Activated naive CD8-positive, alpha-beta T cell (primary cell): Measurements from ENCODE around the gene DEAF1.
"Not testable (repeated sequence)": the region's sequence is repeated elsewhere in the genome, so short reads cannot be mapped to it uniquely, and the experiment has no call there.

ENCODE experiments used
- H3K27ac Mint-ChIP-seq: one replicate; pipeline ENCODE4 v1.8.0; 2021; ENCODE audit warnings: mixed read lengths
- H3K27me3 Mint-ChIP-seq: one replicate; pipeline ENCODE4 v1.8.0; 2021; ENCODE audit warnings: mixed read lengths
- H3K36me3 Mint-ChIP-seq: one replicate; pipeline ENCODE4 v1.8.0; 2021; ENCODE audit warnings: mixed read lengths
- H3K4me1 Mint-ChIP-seq: one replicate; pipeline ENCODE4 v1.8.0; 2021; ENCODE audit warnings: low read depth, mixed read lengths
- H3K4me3 Mint-ChIP-seq: one replicate; pipeline ENCODE4 v1.8.0; 2021; ENCODE audit warnings: mild to moderate bottlenecking, mixed read lengths
- H3K9me3 Mint-ChIP-seq: one replicate; pipeline ENCODE4 v1.8.0; 2021; ENCODE audit warnings: low read depth, mixed read lengths

The DEAF1 gene

GRCh38 chr11:697811-698311 lies 2.8 kb upstream of the DEAF1 start:
- peak overlapping the region; percentile 89 for H3K4me3 Mint-ChIP-seq
- H3K27ac Mint-ChIP-seq, result peak overlapping the region; percentile 73
- H3K27me3 Mint-ChIP-seq, result no peaks in the 10 kb centered on the region
- peaks cover 2% of the 10 kb centered on the region for H3K36me3 Mint-ChIP-seq
- no peaks in the 10 kb centered on the region for H3K9me3 Mint-ChIP-seq
- peaks cover 30% of the 10 kb centered on the region for H3K4me1 Mint-ChIP-seq

- Mint-ChIP-seq H3K27ac (peak overlapping the region; percentile 73), H3K27me3 (no peaks in the 10 kb centered on the region), H3K36me3 (peaks cover 2% of the 10 kb centered on the region), H3K9me3 (no peaks in the 10 kb centered on the region), H3K4me3 (peak overlapping the region; percentile 89), H3K4me1 (peaks cover 36% of the 10 kb centered on the region)
Measured at GRCh38 chr11:696955-697491, 2.0 kb upstream of the DEAF1 start.

GRCh38 chr11:695538-696248 lies 671 bp upstream of the DEAF1 start, which contains the start of gene TMEM80:
Gene TMEM80, plus strand, starts transcription at chr11:695816. Its CDS starts 12 bp downstream, at chr11:695828.
- no peaks in the 10 kb centered on the region for H3K27me3 Mint-ChIP-seq
- no peaks in the 10 kb centered on the region for H3K9me3 Mint-ChIP-seq
- H3K27ac Mint-ChIP-seq, result peak within 1 kb of the TSS; percentile 92
- H3K4me3 Mint-ChIP-seq, result peak within 1 kb of the TSS; percentile 89
- H3K36me3 Mint-ChIP-seq, result peaks cover 3% of the 10 kb centered on the region
- H3K4me1 Mint-ChIP-seq, result peaks cover 49% of the 10 kb centered on the region

DNA sequence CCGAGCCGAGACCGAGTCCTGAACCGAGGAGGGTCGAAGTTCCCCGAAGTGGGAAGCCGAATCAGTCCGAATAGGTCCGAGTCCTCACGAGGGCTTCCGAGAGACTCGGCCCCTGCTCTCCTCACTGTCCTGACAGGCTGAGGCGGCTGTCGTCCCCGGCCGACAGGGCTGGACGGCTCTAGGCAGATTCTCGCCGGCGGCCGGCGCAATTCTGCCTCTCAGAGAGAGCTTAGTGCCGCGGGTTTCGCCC lies 191 bp upstream of the DEAF1 start:
- peak overlapping the region; percentile 92 for H3K27ac Mint-ChIP-seq
- peaks cover 52% of the 10 kb centered on the region for H3K4me1 Mint-ChIP-seq
- H3K36me3 Mint-ChIP-seq, result peaks cover 2% of the 10 kb centered on the region

GRCh38 chr11:693887-694562 lies 997 bp downstream of the DEAF1 start:
- Mint-ChIP-seq H3K4me1 (peaks cover 54% of the 10 kb centered on the region), H3K9me3 (no peaks in the 10 kb centered on the region), H3K36me3 (peaks cover 2% of the 10 kb centered on the region), H3K4me3 (peak overlapping the region; percentile 86), H3K27me3 (no peaks in the 10 kb centered on the region), H3K27ac (peak overlapping the region; percentile 86)

More for the DNA sequence above, 191 bp upstream of the DEAF1 start:
- Mint-ChIP-seq H3K9me3 (no peaks in the 10 kb centered on the region), H3K27me3 (no peaks in the 10 kb centered on the region), H3K4me3 (peak overlapping the region; percentile 89)

- Mint-ChIP-seq H3K27ac (peak overlapping the region; percentile 86), H3K4me1 (peaks cover 52% of the 10 kb centered on the region), H3K36me3 (peaks cover 2% of the 10 kb centered on the region), H3K27me3 (no peaks in the 10 kb centered on the region), H3K9me3 (no peaks in the 10 kb centered on the region), H3K4me3 (peak overlapping the region; percentile 86)
Measured at GRCh38 chr11:693415-693831, 1.6 kb downstream of the DEAF1 start.

- peaks cover 47% of the 10 kb centered on the region for H3K4me1 Mint-ChIP-seq
Measured at GRCh38 chr11:692824-693414, 2.1 kb downstream of the DEAF1 start.

DNA sequence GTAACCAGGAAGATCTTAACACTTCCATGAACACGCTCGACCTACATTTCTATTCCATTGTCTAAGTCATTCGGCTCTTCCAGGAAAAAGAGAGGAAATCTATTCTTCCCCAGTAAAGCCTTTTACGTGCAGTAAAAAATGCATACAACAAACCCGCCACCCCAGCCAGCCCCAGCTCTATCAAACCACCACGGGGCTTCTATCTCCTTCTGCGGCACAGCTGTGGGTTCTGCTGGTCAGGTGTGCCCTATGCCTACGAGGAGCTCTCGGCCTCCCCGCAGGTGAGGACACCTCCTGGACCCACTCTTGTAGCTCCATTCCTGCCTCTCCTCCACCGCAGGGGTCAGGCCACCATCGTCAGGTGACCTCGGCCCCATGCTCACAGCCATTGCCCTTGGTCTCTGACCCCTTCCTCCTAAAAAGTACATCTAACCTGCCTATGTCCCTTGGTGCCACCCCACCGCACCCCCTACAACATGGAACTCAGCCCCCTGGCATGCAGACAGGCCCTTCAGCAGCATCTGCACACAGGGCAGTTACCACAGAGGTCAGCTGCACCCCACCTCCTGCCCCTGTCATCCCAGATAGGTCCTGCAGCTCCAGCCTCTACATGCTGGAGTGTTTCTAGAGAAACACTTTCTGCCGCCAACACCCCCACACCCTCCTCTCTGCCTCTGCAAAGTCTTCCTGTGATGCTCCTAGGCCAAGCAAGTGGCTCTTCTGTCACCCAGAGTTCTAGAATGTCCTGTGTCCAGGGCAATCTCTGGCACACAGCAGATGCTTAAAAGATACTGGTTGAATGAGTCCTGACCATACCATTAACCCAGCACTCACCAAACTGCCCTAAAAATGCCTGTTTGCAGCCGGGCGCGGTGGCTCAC lies 3.1 kb downstream of the DEAF1 start:
- Mint-ChIP-seq H3K36me3 (peaks cover 2% of the 10 kb centered on the region), H3K27ac (peak overlapping the region; percentile 68), H3K27me3 (no peaks in the 10 kb centered on the region), H3K4me3 (peak overlapping the region; percentile 74), H3K9me3 (no peaks in the 10 kb centered on the region), H3K4me1 (peaks cover 37% of the 10 kb centered on the region)

More at GRCh38 chr11:692824-693414, 2.1 kb downstream of the DEAF1 start:
- H3K36me3 Mint-ChIP-seq, result peaks cover 2% of the 10 kb centered on the region
- H3K27me3 Mint-ChIP-seq, result no peaks in the 10 kb centered on the region
- peak overlapping the region; percentile 86 for H3K4me3 Mint-ChIP-seq
- peak overlapping the region; percentile 50 for H3K27ac Mint-ChIP-seq
- no peaks in the 10 kb centered on the region for H3K9me3 Mint-ChIP-seq

DNA sequence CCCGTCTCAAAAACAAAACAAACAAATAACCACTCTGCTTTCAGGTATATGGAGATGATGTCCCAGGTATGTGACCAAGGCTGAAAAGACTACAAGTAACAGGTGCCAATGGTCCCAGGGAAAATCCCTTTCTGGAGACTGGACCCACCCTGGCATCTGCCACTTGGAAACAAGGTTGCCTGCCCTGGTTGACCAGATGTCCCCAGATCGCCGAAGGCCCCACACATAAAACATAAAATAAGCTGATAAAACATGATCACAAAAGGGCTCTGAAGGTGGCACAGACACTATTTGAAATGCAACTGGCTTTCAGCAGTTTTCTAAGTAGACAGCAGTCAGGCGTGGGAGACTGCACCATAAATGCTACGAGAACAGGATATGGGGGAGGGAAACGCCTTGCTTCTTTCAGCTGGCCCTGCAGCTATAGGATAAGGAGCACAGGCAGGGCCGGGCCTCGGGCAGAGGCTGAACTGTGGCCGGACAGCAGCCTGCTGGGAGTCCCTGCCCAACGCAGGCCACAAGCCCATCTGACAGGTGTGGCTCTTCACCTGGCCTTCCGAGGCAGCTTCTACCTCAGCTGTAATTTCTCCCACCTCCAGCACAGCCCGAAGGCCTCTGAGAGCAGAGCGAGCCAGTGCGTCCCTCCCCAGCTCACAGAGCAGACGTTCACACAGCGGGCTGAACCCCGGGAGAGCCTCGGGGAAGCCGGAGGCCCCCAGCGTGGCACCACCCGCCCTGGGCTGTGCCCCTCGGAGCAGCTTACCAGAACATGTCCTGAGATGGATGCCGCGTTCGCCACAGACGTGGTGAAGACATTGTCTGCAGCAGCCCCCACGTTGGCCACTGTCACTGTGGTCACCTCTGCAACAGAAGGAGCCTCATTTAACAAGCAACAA lies 4.0 kb downstream of the DEAF1 start:
- Mint-ChIP-seq H3K36me3 (peaks cover 2% of the 10 kb centered on the region), H3K4me1 (peaks cover 32% of the 10 kb centered on the region), H3K27ac (no peak overlapping the region), H3K27me3 (no peaks in the 10 kb centered on the region), H3K4me3 (peak overlapping the region; percentile 58), H3K9me3 (no peaks in the 10 kb centered on the region)

GRCh38 chr11:690244-690643 lies 4.8 kb downstream of the DEAF1 start:
- not testable (repeated sequence) for H3K9me3 Mint-ChIP-seq, H3K36me3 Mint-ChIP-seq

DNA sequence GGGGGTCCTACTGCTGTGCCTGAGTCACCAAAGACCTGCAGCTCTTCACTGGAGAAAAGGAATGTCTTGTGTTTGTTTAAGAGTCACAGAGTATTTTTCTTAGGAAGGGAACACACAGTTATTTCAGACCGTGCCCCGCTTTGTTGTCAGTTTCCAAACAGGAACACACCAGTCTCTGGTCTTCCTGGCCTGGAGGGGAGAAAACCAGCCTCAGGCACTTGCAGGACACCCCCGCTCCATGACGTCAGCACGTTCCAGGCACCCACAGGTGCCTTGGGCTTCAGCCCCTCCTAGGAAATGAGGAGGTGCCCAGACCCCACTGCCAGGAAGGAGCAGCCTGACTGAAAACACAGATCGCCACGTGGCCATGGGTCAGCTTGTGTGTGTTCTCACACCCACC lies 5.4 kb downstream of the DEAF1 start:
- peaks cover 2% of the 10 kb centered on the region for H3K36me3 Mint-ChIP-seq
- no peak overlapping the region for H3K27ac Mint-ChIP-seq
- no peaks in the 10 kb centered on the region for H3K27me3 Mint-ChIP-seq
- peaks cover 32% of the 10 kb centered on the region for H3K4me1 Mint-ChIP-seq
- no peak overlapping the region for H3K4me3 Mint-ChIP-seq
- H3K9me3 Mint-ChIP-seq, result no peaks in the 10 kb centered on the region

More at GRCh38 chr11:690244-690643, 4.8 kb downstream of the DEAF1 start:
- H3K27me3 Mint-ChIP-seq, H3K4me3 Mint-ChIP-seq, H3K27ac Mint-ChIP-seq: not testable (repeated sequence)
- peaks cover 32% of the 10 kb centered on the region for H3K4me1 Mint-ChIP-seq

DNA sequence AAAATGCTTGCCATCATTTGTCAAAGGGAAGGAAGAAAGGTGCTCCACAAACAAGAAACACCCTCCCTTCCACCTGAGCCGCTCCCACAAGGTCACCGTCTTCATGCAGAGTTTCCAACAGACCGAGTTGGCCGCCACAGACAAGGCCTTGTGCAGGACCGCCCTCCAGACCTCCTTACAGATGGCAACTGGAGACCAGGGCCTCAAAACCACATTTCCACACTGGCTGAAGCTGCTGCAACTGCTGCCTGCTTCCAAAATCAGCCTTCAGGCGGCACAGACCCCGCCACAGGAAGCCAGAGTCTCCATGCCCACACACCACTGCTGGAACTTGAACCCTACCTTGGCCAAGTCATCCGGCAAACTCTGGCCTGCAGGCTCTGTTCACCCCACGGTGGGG lies 6.3 kb downstream of the DEAF1 start:
- Mint-ChIP-seq H3K9me3 (no peaks in the 10 kb centered on the region), H3K27ac (no peak overlapping the region), H3K4me3 (no peak overlapping the region), H3K27me3 (no peaks in the 10 kb centered on the region), H3K4me1 (peaks cover 32% of the 10 kb centered on the region), H3K36me3 (peaks cover 8% of the 10 kb centered on the region)

- H3K4me3 Mint-ChIP-seq, result no peak overlapping the region
- no peaks in the 10 kb centered on the region for H3K27me3 Mint-ChIP-seq
- H3K27ac Mint-ChIP-seq, result no peak overlapping the region
- peaks cover 23% of the 10 kb centered on the region for H3K4me1 Mint-ChIP-seq
- H3K9me3 Mint-ChIP-seq, result no peaks in the 10 kb centered on the region
- peaks cover 15% of the 10 kb centered on the region for H3K36me3 Mint-ChIP-seq
Measured at GRCh38 chr11:687751-688150, 7.3 kb downstream of the DEAF1 start.
